OCI-LY1 (cell line): ENCODE results near the gene TPCN2.

Experiments
- H2AFZ ChIP-seq: fragments of 200-600 bp; sonication (generic), shearing (Covaris generic); 2 replicates; pipeline ENCODE4 v1.6.0; 2014; ENCODE audit warnings: antibody characterized with exemption, mild to moderate bottlenecking, low read length
- H3F3A ChIP-seq: fragments of 200-600 bp; sonication (generic), shearing (Covaris generic); 2 replicates; pipeline ENCODE4 v1.6.0; 2014; ENCODE audit warnings: mild to moderate bottlenecking, antibody characterized with exemption, low read length, moderate library complexity; ENCODE audit not compliant: insufficient read depth
- H3K27ac ChIP-seq: fragments of 200-600 bp; sonication (generic); 2 replicates; pipeline ENCODE4 v1.5.1; 2014; ENCODE audit warnings: low read length, mixed run types, mild to moderate bottlenecking, low read depth; ENCODE audit not compliant: poor library complexity, severe bottlenecking
- H3K27me3 ChIP-seq: fragments of 200-600 bp; sonication (generic); 2 replicates; pipeline ENCODE4 v1.6.0; 2014; ENCODE audit warnings: antibody characterized with exemption, mild to moderate bottlenecking, low read length, moderate library complexity; ENCODE audit not compliant: insufficient read depth
- H3K36me3 ChIP-seq: fragments of 200-600 bp; sonication (generic); 2 replicates; pipeline ENCODE4 v1.6.1; 2014; ENCODE audit warnings: mild to moderate bottlenecking, antibody characterized with exemption, low read length, moderate library complexity, mixed read lengths; ENCODE audit not compliant: insufficient read depth
- H3K4me1 ChIP-seq: fragments of 200-600 bp; sonication (generic); 2 replicates; pipeline ENCODE4 v1.5.1; 2014; ENCODE audit warnings: mild to moderate bottlenecking, low read length, moderate library complexity; ENCODE audit not compliant: insufficient read depth, severe bottlenecking
- H3K4me2 ChIP-seq: fragments of 200-600 bp; sonication (generic), shearing (Covaris generic); 2 replicates; pipeline ENCODE4 v1.6.1; 2014; ENCODE audit warnings: low read length
- H3K4me3 ChIP-seq: fragments of 200-600 bp; sonication (generic); 2 replicates; pipeline ENCODE4 v1.5.1; 2014; ENCODE audit warnings: low read length, low read depth, mild to moderate bottlenecking, mixed read lengths; ENCODE audit not compliant: poor library complexity, severe bottlenecking
- H3K79me2 ChIP-seq: fragments of 200-600 bp; shearing (Covaris generic); 2 replicates; pipeline ENCODE4 v1.6.1; 2016; ENCODE audit warnings: mixed run types, low read length, mixed read lengths; ENCODE audit not compliant: insufficient read depth
- H3K9ac ChIP-seq: fragments of 200-600 bp; sonication (generic), shearing (Covaris generic); 2 replicates; pipeline ENCODE4 v1.6.1; 2014; ENCODE audit warnings: mild to moderate bottlenecking, low read length, mixed read lengths
- H3K9me2 ChIP-seq: fragments of 200-600 bp; sonication (generic), shearing (Covaris generic); 2 replicates; pipeline ENCODE4 v1.6.1; 2014; ENCODE audit warnings: low read depth, mild to moderate bottlenecking, low read length, mixed read lengths
- H3K9me3 ChIP-seq: fragments of 200-600 bp; shearing (Covaris generic); 2 replicates; pipeline ENCODE4 v1.6.1; 2014; ENCODE audit warnings: low read length, mixed read lengths
- H4K20me1 ChIP-seq: fragments of 200-600 bp; sonication (generic), shearing (Covaris generic); 2 replicates; pipeline ENCODE4 v1.6.0; 2016; ENCODE audit warnings: mild to moderate bottlenecking, low read length; ENCODE audit not compliant: insufficient read depth
- CTCF ChIP-seq: fragments of 200-600 bp; sonication (generic), shearing (Covaris generic); IDR thresholded peaks from 2 replicates; pipeline ENCODE4 v1.5.1; 2017; ENCODE audit warnings: mild to moderate bottlenecking, antibody characterized with exemption, low read length, moderate library complexity, mixed read lengths
- EZH2 ChIP-seq: fragments of 200-600 bp; sonication (generic), shearing (Covaris generic); IDR thresholded peaks from 2 replicates; pipeline ENCODE4 v1.8.0; 2017; ENCODE audit warnings: borderline replicate concordance, mixed run types, mild to moderate bottlenecking, antibody characterized with exemption, low read length, moderate library complexity, mixed read lengths

Gene TPCN2

GRCh38 chr11:69071086-69071800 lies 22.5 kb downstream of the TPCN2 start:
- no peaks in the 10 kb centered on the region for H3K79me2 ChIP-seq
- no peaks in the 10 kb centered on the region for H3K9me2 ChIP-seq
- TF ChIP-seq CTCF (no peak), EZH2 (no peak)
- no peaks in the 10 kb centered on the region for H4K20me1 ChIP-seq
- no peak overlapping the region for H3K4me3 ChIP-seq
- no peaks in the 10 kb centered on the region for H3K36me3 ChIP-seq
- H2AFZ ChIP-seq = no peak overlapping the region
- H3K27ac ChIP-seq = no peak overlapping the region
- no peaks in the 10 kb centered on the region for H3F3A ChIP-seq
- no peaks in the 10 kb centered on the region for H3K27me3 ChIP-seq
- no peak overlapping the region for H3K9ac ChIP-seq
- H3K9me3 ChIP-seq = no peaks in the 10 kb centered on the region
- no peaks in the 10 kb centered on the region for H3K4me1 ChIP-seq
- H3K4me2 ChIP-seq = no peak overlapping the region

GRCh38 chr11:69071956-69072355 lies 23.2 kb downstream of the TPCN2 start:
- Histone ChIP-seq H3K4me2 (no peak overlapping the region), H3F3A (no peaks in the 10 kb centered on the region), H3K9ac (no peak overlapping the region), H3K27me3 (no peaks in the 10 kb centered on the region), H3K79me2 (no peaks in the 10 kb centered on the region), H3K9me2 (no peaks in the 10 kb centered on the region), H3K9me3 (no peaks in the 10 kb centered on the region), H4K20me1 (no peaks in the 10 kb centered on the region), H3K27ac (no peak overlapping the region), H3K36me3 (no peaks in the 10 kb centered on the region), H2AFZ (no peak overlapping the region), H3K4me1 (no peaks in the 10 kb centered on the region), H3K4me3 (no peak overlapping the region)
- no peak for TF ChIP-seq CTCF
- no peak for TF ChIP-seq EZH2

GRCh38 chr11:69073469-69073868 lies 24.7 kb downstream of the TPCN2 start:
- H3K36me3 ChIP-seq = no peaks in the 10 kb centered on the region
- H3K79me2 ChIP-seq = no peaks in the 10 kb centered on the region
- H3K4me1 ChIP-seq = no peaks in the 10 kb centered on the region
- no peak overlapping the region for H3K4me2 ChIP-seq
- H4K20me1 ChIP-seq = no peaks in the 10 kb centered on the region
- H3F3A ChIP-seq = no peaks in the 10 kb centered on the region
- no peak overlapping the region for H2AFZ ChIP-seq
- no peak overlapping the region for H3K27ac ChIP-seq
- H3K27me3 ChIP-seq = no peaks in the 10 kb centered on the region
- no peak for TF ChIP-seq CTCF
- TF ChIP-seq EZH2 = no peak
- H3K9ac ChIP-seq = no peak overlapping the region
- no peaks in the 10 kb centered on the region for H3K9me2 ChIP-seq
- no peak overlapping the region for H3K4me3 ChIP-seq
- no peaks in the 10 kb centered on the region for H3K9me3 ChIP-seq
